Neural cell (in vitro differentiated cells): ENCODE results near the gene ORC5. TPM values are rescaled to one million over a fixed set of nuclear protein-coding genes. Genes with fewer than 3 reads are reported as not detected.

Experiments used
- H2AFZ ChIP-seq: fragments of 200-600, 300-800 bp; sonication (generic), shearing (Covaris generic); 2 replicates; pipeline ENCODE4 v1.6.0; 2014; ENCODE audit warnings: low read depth, mild to moderate bottlenecking, antibody characterized with exemption, low read length, moderate library complexity
- H3F3A ChIP-seq: fragments of 200-600 bp; shearing (Covaris generic); 2 replicates; pipeline ENCODE4 v1.6.1; 2016; ENCODE audit warnings: mild to moderate bottlenecking, moderate library complexity, mixed read lengths, antibody characterized with exemption, low read length; ENCODE audit not compliant: insufficient read depth, poor library complexity, severe bottlenecking
- H3K27ac ChIP-seq: fragments of 200-600, 300-800 bp; sonication (generic), shearing (Covaris generic); 2 replicates; pipeline ENCODE4 v1.5.1; 2014; ENCODE audit warnings: mild to moderate bottlenecking, low read length, moderate library complexity
- H3K27me3 ChIP-seq: fragments of 300-800, 200-600 bp; sonication (generic), shearing (Covaris generic); 2 replicates; pipeline ENCODE4 v1.6.0; 2014; ENCODE audit warnings: mild to moderate bottlenecking, low read depth, low read length, moderate library complexity; ENCODE audit not compliant: insufficient read depth
- H3K36me3 ChIP-seq: fragments of 300-800, 200-600 bp; sonication (generic), shearing (Covaris generic); 2 replicates; pipeline ENCODE4 v1.5.1; 2014; ENCODE audit warnings: mild to moderate bottlenecking, antibody characterized with exemption, low read length, moderate library complexity; ENCODE audit not compliant: insufficient read depth
- H3K4me2 ChIP-seq: fragments of 300-800, 200-600 bp; sonication (generic), shearing (Covaris generic); 2 replicates; pipeline ENCODE4 v1.6.0; 2014; ENCODE audit warnings: mild to moderate bottlenecking, low read length
- H3K4me3 ChIP-seq: fragments of 300-800, 200-600 bp; sonication (generic), shearing (Covaris generic); 2 replicates; pipeline ENCODE4 v1.5.1; 2014; ENCODE audit warnings: mild to moderate bottlenecking, low read length, moderate library complexity
- H3K79me2 ChIP-seq: fragments of 200-600 bp; shearing (Covaris generic); replicated peaks from 2 replicates; pipeline ENCODE4 v1.6.0; 2014; ENCODE audit warnings: mild to moderate bottlenecking, low read length, moderate library complexity; ENCODE audit not compliant: insufficient read depth
- H3K9ac ChIP-seq: fragments of 300-800, 200-600 bp; sonication (generic), shearing (Covaris generic); 2 replicates; pipeline ENCODE4 v1.6.1; 2016; ENCODE audit warnings: mild to moderate bottlenecking, low read length, mixed read lengths
- H3K9me2 ChIP-seq: fragments of 200-600 bp; shearing (Covaris generic); 2 replicates; pipeline ENCODE4 v1.6.1; 2016; ENCODE audit warnings: mild to moderate bottlenecking, low read length, mixed read lengths; ENCODE audit not compliant: insufficient read depth
- H3K9me3 ChIP-seq: fragments of 200-600, 300-800 bp; sonication (generic), shearing (Covaris generic); 2 replicates; pipeline ENCODE4 v1.6.1; 2016; ENCODE audit warnings: mild to moderate bottlenecking, mixed run types, low read length, moderate library complexity, mixed read lengths
- H4K20me1 ChIP-seq: fragments of 200-600 bp; shearing (Covaris generic); 2 replicates; pipeline ENCODE4 v1.6.1; 2016; ENCODE audit warnings: mild to moderate bottlenecking, mixed run types; ENCODE audit not compliant: insufficient read depth
- CTCF ChIP-seq: fragments of 450-650 bp; IDR thresholded peaks from 2 replicates; pipeline ENCODE4 v1.5.1; 2014; ENCODE audit warnings: antibody characterized with exemption, mild to moderate bottlenecking, moderate library complexity; ENCODE audit not compliant: poor library complexity, severe bottlenecking
- EP300 ChIP-seq: fragments of 450-650 bp; conservative IDR thresholded peaks from 2 replicates; pipeline ENCODE4 v1.6.1; 2014; ENCODE audit warnings: antibody characterized with exemption, mild to moderate bottlenecking, moderate library complexity; ENCODE audit not compliant: poor library complexity, severe bottlenecking
- EZH2 ChIP-seq: fragments of 200-600, 300-800 bp; shearing (Covaris generic), sonication (generic); IDR thresholded peaks from 2 replicates; pipeline ENCODE4 v1.6.1; 2014; ENCODE audit warnings: antibody characterized with exemption, low read length, borderline replicate concordance, mild to moderate bottlenecking; ENCODE audit not compliant: insufficient read depth, poor library complexity, severe bottlenecking
- MXI1 ChIP-seq: fragments of 450-650 bp; conservative IDR thresholded peaks from 2 replicates; pipeline ENCODE4 v1.6.1; 2014; ENCODE audit warnings: antibody characterized with exemption, mild to moderate bottlenecking; ENCODE audit not compliant: poor library complexity, severe bottlenecking
- POLR2AphosphoS5 ChIP-seq: IDR thresholded peaks from 2 replicates; pipeline ENCODE4 v1.6.1; 2012
- RAD21 ChIP-seq: fragments of 450-650 bp; conservative IDR thresholded peaks from 2 replicates; pipeline ENCODE4 v1.6.1; 2014; ENCODE audit warnings: antibody characterized with exemption, mild to moderate bottlenecking, moderate library complexity
- REST ChIP-seq: IDR thresholded peaks from 2 replicates; pipeline ENCODE4 v1.6.1; 2012; ENCODE audit warnings: borderline replicate concordance
- SMC3 ChIP-seq: fragments of 450-650 bp; conservative IDR thresholded peaks from 2 replicates; pipeline ENCODE4 v1.6.1; 2014; ENCODE audit warnings: antibody characterized with exemption, mild to moderate bottlenecking, moderate library complexity; ENCODE audit not compliant: poor library complexity
- TAF1 ChIP-seq: IDR thresholded peaks from 2 replicates; pipeline ENCODE4 v1.6.1; 2012; ENCODE audit warnings: low read depth
- polyA plus RNA-seq: library from polyadenylated mRNA; depleted of rRNA; stranded (reverse); fragments of >200 nt; gene quantifications from 2 replicates; pipeline ENCODE4 v1.2.3, GENCODE V29; 2014

The ORC5 gene
- polyA plus RNA-seq, 1 donor from 2014 or later = 23.4 TPM

GRCh38 chr7:104176332-104176731 lies 31.5 kb downstream of the ORC5 start:
- Histone ChIP-seq H3K4me3 (no peak overlapping the region), H2AFZ (no peak overlapping the region), H3K36me3 (no peaks in the 10 kb centered on the region), H4K20me1 (no peaks in the 10 kb centered on the region), H3K27me3 (no peaks in the 10 kb centered on the region), H3K27ac (no peak overlapping the region), H3K79me2 (no peaks in the 10 kb centered on the region), H3K9ac (no peak overlapping the region), H3K9me2 (no peaks in the 10 kb centered on the region), H3F3A (no peaks in the 10 kb centered on the region), H3K9me3 (no peaks in the 10 kb centered on the region), H3K4me2 (no peak overlapping the region)
- no peak for TF ChIP-seq POLR2AphosphoS5
- TF ChIP-seq CTCF = no peak
- no peak for TF ChIP-seq MXI1
- TF ChIP-seq EP300 = no peak
- TF ChIP-seq RAD21 = no peak
- TF ChIP-seq REST = no peak
- TF ChIP-seq TAF1 = no peak
- TF ChIP-seq EZH2 = no peak
- no peak for TF ChIP-seq SMC3

GRCh38 chr7:104175361-104175984 lies 32.3 kb downstream of the ORC5 start:
- Histone ChIP-seq H3K4me2 (no peak overlapping the region), H4K20me1 (no peaks in the 10 kb centered on the region), H3K9me3 (no peaks in the 10 kb centered on the region), H3K79me2 (no peaks in the 10 kb centered on the region), H3F3A (no peaks in the 10 kb centered on the region), H3K27ac (no peak overlapping the region), H3K36me3 (no peaks in the 10 kb centered on the region), H3K9ac (no peak overlapping the region), H2AFZ (no peak overlapping the region), H3K27me3 (no peaks in the 10 kb centered on the region), H3K9me2 (no peaks in the 10 kb centered on the region), H3K4me3 (no peak overlapping the region)
- TF ChIP-seq RAD21 (no peak), MXI1 (no peak), POLR2AphosphoS5 (no peak), REST (no peak), TAF1 (no peak)
